Measurements from ENCODE around the gene NPTN.

NPTN gene

DNA sequence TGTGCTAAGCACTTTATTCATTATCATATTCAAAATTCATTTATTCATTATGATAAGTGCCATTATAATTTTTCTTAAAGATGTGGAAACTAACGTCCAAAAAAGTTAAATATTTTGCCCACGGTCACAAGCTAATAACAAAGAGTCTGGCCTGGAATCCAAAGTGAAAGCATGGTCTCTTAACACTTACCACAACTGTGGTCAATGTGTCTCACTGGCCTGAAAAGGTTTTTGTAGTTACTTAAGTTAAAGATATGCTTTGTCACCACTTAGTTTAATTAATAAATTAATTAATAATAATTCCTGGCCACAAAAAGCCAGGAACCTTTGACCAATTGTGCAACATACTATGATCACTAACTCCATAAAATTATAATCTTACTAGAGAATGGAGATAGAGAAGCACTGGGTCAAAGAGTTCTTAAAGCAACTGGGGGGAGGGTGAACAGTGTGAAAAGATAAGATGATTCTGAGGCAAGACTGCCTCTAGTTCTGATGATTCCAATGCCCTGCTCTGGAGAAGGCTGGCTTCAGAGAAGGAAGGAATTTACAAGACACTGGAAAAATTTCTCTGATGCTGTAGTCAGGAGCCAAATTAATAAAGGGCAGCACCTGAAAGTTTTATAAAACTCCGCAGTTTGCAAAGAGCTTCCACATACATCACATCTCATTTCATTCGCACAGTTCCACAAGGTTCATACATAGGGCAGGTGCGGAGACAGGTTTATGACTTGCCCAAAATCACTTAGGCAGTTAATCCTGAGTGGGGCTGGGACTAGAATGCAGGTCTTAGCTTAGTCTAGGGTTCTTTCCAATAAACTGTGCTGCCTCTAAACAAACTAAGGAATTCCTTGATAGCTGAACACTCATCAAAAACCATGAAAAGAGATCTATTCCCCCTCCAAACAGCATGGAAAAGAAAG lies 32.5 kb downstream of the NPTN start:
- no peak overlapping the region for H3K27ac ChIP-seq

DNA sequence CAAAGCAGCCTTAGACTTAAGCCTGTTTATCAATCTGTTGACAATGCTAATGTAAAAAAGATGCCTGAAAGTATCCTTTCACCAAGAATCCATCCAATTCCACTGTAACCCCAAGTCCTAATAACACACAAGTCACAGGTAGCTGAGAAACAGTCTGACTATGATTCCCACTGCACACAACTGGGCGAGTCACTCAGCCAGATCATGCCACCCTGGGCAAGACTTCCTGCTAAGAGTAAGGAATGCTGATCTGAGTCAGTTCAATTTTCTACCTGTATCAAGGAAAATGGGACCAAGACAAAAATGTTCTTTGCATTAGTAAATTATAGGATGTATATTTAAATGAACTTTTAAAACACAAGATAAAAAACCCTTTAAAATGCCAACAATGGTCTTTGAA lies 33.3 kb downstream of the NPTN start:
- no peak overlapping the region for H3K27ac ChIP-seq
- no peak for TF ChIP-seq ZFX (IDR thresholded peaks at IDR 0.05; ENCODE audit: borderline replicate concordance)
- TF ChIP-seq, protein P1, sequence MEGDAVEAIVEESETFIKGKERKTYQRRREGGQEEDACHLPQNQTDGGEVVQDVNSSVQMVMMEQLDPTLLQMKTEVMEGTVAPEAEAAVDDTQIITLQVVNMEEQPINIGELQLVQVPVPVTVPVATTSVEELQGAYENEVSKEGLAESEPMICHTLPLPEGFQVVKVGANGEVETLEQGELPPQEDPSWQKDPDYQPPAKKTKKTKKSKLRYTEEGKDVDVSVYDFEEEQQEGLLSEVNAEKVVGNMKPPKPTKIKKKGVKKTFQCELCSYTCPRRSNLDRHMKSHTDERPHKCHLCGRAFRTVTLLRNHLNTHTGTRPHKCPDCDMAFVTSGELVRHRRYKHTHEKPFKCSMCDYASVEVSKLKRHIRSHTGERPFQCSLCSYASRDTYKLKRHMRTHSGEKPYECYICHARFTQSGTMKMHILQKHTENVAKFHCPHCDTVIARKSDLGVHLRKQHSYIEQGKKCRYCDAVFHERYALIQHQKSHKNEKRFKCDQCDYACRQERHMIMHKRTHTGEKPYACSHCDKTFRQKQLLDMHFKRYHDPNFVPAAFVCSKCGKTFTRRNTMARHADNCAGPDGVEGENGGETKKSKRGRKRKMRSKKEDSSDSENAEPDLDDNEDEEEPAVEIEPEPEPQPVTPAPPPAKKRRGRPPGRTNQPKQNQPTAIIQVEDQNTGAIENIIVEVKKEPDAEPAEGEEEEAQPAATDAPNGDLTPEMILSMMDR (IDR thresholded peaks at IDR 0.05), result no peak

More for the DNA sequence above, 32.5 kb downstream of the NPTN start:
- no peak for TF ChIP-seq ZFX (IDR thresholded peaks at IDR 0.05; ENCODE audit: borderline replicate concordance)
- TF ChIP-seq, protein P1 (IDR thresholded peaks at IDR 0.05), result no peak

DNA sequence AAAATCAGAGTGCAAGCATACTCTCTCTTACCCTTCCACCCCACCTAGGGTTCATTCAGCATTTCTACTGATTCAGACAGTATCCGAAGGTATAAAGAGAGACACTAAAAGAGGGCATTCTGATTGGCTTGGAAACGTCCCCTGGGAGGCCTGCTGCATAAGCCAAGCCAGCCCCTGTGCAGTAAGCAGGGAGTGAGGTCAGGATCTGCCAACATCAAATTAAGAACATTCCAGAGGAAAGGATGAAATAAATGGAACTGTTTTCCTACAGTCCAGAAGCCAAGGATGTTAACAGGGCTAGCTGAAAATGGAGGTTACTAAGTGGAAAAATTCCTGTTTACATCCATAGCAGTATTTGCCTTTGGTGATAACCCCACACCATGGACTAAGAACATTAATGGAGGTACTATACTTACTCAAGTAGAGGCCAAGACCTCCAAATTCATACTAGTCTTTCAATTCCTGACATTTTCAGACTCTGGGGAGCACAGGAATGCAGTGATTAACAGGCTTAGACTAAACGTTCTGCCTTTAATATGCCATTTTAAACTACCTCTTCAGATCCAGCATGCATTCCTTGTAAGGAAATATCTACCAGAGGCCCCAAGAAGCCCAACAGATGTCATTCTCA lies 34.5 kb downstream of the NPTN start:
- H3K27ac ChIP-seq, result no peak overlapping the region
- TF ChIP-seq, protein P1 (IDR thresholded peaks at IDR 0.05), result no peak
- no peak for TF ChIP-seq ZFX (IDR thresholded peaks at IDR 0.05; ENCODE audit: borderline replicate concordance)

DNA sequence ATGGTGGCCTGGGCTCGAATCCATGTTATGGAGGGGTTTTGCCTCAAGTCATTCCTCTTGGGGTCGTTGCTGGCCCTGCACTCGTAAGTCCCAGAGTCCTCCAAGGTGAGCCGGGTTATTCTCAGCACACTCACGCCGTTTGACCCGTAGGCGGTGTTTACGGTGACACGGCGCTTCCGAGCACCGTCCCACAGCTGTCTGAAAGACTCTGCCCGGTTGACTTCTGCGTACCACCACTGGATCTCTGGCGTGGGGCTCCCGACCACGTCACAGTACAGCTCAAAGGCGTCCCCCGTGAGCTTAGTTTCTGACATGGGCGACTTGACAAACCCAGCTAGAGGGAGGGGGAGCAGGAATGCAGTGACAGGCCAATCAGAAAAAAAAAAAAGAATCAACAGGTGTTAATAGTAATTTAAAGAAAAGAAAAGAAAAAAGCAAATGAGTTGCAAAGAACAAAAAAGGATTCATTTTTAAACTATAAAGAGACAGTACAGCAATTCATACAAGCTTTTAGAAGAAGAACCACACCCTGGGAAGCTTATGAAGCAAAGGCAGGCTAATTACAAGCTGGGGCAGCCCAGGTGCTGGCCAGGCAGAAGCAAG lies 36.1 kb downstream of the NPTN start:
- TF ChIP-seq, protein P1 (IDR thresholded peaks at IDR 0.05), result no peak
- TF ChIP-seq ZFX (IDR thresholded peaks at IDR 0.05; ENCODE audit: borderline replicate concordance), result no peak
- H3K27ac ChIP-seq, result no peak overlapping the region

DNA sequence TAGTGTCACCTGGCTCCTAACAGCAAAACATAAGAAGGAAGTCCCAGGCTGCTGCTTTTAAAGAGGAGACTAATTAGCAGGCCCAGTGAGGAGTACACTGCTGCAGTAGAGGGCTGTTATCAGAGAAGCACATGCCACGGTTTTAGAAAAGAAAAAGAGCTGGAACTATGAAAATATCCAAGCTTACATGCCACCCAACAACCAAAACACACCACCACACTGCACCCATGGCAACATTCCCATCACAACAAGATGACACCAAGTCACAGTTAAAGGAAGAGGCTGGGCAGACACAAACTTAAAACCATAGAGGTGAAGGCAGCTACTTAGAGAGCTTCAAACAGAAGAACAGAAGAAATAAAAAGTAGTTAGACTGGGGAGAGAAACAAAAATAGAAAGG lies 37.0 kb downstream of the NPTN start:
- TF ChIP-seq ZFX (IDR thresholded peaks at IDR 0.05; ENCODE audit: borderline replicate concordance), result no peak
- TF ChIP-seq, protein P1 (IDR thresholded peaks at IDR 0.05), result no peak
- H3K27ac ChIP-seq, result no peak overlapping the region

DNA sequence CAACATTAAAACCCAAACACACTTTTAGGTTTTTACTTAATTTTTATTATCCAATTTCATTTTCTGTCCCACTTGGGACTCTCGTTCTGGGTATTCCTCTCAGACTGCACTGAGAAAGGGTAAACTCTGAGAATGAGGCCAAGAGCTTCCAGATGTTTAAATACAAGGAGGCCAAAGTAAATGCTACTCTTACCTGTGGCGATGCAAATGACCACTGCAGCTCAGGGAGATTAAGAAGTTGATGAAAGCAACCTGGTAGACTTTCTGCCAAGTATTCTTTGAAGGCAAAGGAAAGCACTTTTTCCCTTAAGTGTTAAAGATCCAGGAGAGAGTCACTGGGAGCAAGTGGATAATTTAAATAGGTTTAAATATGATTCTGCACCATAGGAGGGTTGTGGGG lies 39.1 kb downstream of the NPTN start:
- no peak for TF ChIP-seq ZFX (IDR thresholded peaks at IDR 0.05; ENCODE audit: borderline replicate concordance)
- TF ChIP-seq, protein P1 (IDR thresholded peaks at IDR 0.05), result no peak
- H3K27ac ChIP-seq, result no peak overlapping the region

Measured in 22Rv1 (cell line).